Neural progenitor cell (in vitro differentiated cells): ENCODE data around the gene EFL1. TPM values are rescaled to one million over a fixed set of nuclear protein-coding genes. Genes with fewer than 3 reads are reported as not detected.
A peak's percentile ranks its signal among the peaks of the same experiment; 100 is the strongest.

Experiments used
- DNase-seq: peaks from one replicate; pipeline ENCODE4 v3.0.0-alpha.2; 2016; ENCODE audit warnings: low spot score
- H2AFZ ChIP-seq: fragments of 200-600 bp; sonication (generic); replicated peaks from 2 replicates; pipeline ENCODE4 v1.6.1; 2016; ENCODE audit warnings: antibody characterized with exemption
- H3F3A ChIP-seq: fragments of 200-600 bp; sonication (generic); 2 replicates; pipeline ENCODE4 v1.6.1; 2016; ENCODE audit warnings: antibody characterized with exemption, low read depth
- H3K27ac ChIP-seq: fragments of 200-600 bp; sonication (generic); 2 replicates; pipeline ENCODE4 v1.5.1; 2016; ENCODE audit warnings: mild to moderate bottlenecking
- H3K27me3 ChIP-seq: fragments of 200-600 bp; sonication (generic); 2 replicates; pipeline ENCODE4 v1.6.1; 2016; ENCODE audit warnings: mild to moderate bottlenecking, moderate library complexity
- H3K36me3 ChIP-seq: fragments of 200-600 bp; sonication (generic); 2 replicates; pipeline ENCODE4 v1.5.1; 2016
- H3K4me1 ChIP-seq: fragments of 200-600 bp; sonication (generic); 2 replicates; pipeline ENCODE4 v1.6.1; 2016; ENCODE audit warnings: mixed run types
- H3K4me2 ChIP-seq: fragments of 200-600 bp; sonication (generic); 2 replicates; pipeline ENCODE4 v1.6.1; 2016
- H3K4me3 ChIP-seq: fragments of 200-600 bp; sonication (generic); 2 replicates; pipeline ENCODE4 v1.5.1; 2016
- H3K79me2 ChIP-seq: fragments of 200-600 bp; sonication (generic); 2 replicates; pipeline ENCODE4 v1.6.1; 2016; ENCODE audit warnings: low read depth
- H3K9ac ChIP-seq: fragments of 200-600 bp; sonication (generic); 2 replicates; pipeline ENCODE4 v1.6.1; 2016
- H3K9me3 ChIP-seq: fragments of 200-600 bp; sonication (generic); 2 replicates; pipeline ENCODE4 v1.5.1; 2016; ENCODE audit warnings: low read depth
- H4K20me1 ChIP-seq: fragments of 200-600 bp; sonication (generic); 2 replicates; pipeline ENCODE4 v1.6.1; 2016; ENCODE audit warnings: low read depth
- H3K27ac Mint-ChIP-seq: 3 replicates; pipeline ENCODE4 v1.8.0; 2021; ENCODE audit warnings: mixed read lengths
- H3K27me3 Mint-ChIP-seq: 2 replicates; pipeline ENCODE4 v1.8.0; 2022; ENCODE audit warnings: low read depth, mild to moderate bottlenecking, inconsistent platforms, moderate library complexity, mixed read lengths; ENCODE audit not compliant: insufficient read depth
- H3K36me3 Mint-ChIP-seq: 3 replicates; pipeline ENCODE4 v1.8.0; 2021; ENCODE audit warnings: mixed read lengths
- H3K4me1 Mint-ChIP-seq: 3 replicates; pipeline ENCODE4 v1.8.0; 2021; ENCODE audit warnings: mixed read lengths
- H3K4me3 Mint-ChIP-seq: 3 replicates; pipeline ENCODE4 v1.8.0; 2021; ENCODE audit warnings: mild to moderate bottlenecking, moderate library complexity, mixed read lengths
- H3K9me3 Mint-ChIP-seq: 3 replicates; pipeline ENCODE4 v1.8.0; 2020; ENCODE audit warnings: mixed read lengths
- CTCF ChIP-seq: fragments of 200-600 bp; sonication (generic); IDR thresholded peaks from 2 replicates; pipeline ENCODE4 v1.5.1; 2017; ENCODE audit warnings: antibody characterized with exemption, mild to moderate bottlenecking
- EZH2 ChIP-seq: fragments of 200-600 bp; sonication (generic); IDR thresholded peaks from 2 replicates; pipeline ENCODE4 v1.6.1; 2017; ENCODE audit warnings: antibody characterized with exemption, mild to moderate bottlenecking, moderate library complexity
- EZH2phosphoT487 ChIP-seq: fragments of 200-600 bp; sonication (generic); IDR thresholded peaks from 2 replicates; pipeline ENCODE4 v1.6.1; 2017; ENCODE audit warnings: antibody characterized with exemption
- total RNA-seq: library from RNA; depleted of rRNA; stranded (reverse); fragments of >200 nt; gene quantifications from 2 replicates; pipeline ENCODE4 v1.2.3, GENCODE V29; 2015; ENCODE audit warnings: low replicate concordance

The EFL1 gene
- total RNA-seq, 1 donor from 2014 or later = 42.4 TPM

GRCh38 chr15:82113106-82113715 lies 149.3 kb downstream of the EFL1 start:
- H4K20me1 ChIP-seq = no peaks in the 10 kb centered on the region
- no peaks in the 10 kb centered on the region for H3K27me3 ChIP-seq
- no peaks in the 10 kb centered on the region for H3K4me1 ChIP-seq
- no peak overlapping the region for H3K4me2 ChIP-seq
- Mint-ChIP-seq H3K27ac (peak overlapping the region; percentile 74), H3K4me3 (no peak overlapping the region), H3K4me1 (peaks cover 3% of the 10 kb centered on the region), H3K27me3 (peaks cover 7% of the 10 kb centered on the region), H3K9me3 (peaks cover 6% of the 10 kb centered on the region), H3K36me3 (peaks cover 5% of the 10 kb centered on the region)
- no peaks in the 10 kb centered on the region for H3K79me2 ChIP-seq
- TF ChIP-seq EZH2 = no peak
- no peak for TF ChIP-seq EZH2phosphoT487
- no peak for TF ChIP-seq CTCF
- no peaks in the 10 kb centered on the region for H3F3A ChIP-seq
- no peak overlapping the region for H3K27ac ChIP-seq
- no peaks in the 10 kb centered on the region for H3K36me3 ChIP-seq
- no peak overlapping the region for H2AFZ ChIP-seq
- H3K9ac ChIP-seq = no peak overlapping the region
- no peak overlapping the region for H3K4me3 ChIP-seq
- DNase-seq = no peak
- H3K9me3 ChIP-seq = no peaks in the 10 kb centered on the region

GRCh38 chr15:82111918-82112317 lies 150.6 kb downstream of the EFL1 start:
- peaks cover 7% of the 10 kb centered on the region for H3K27me3 Mint-ChIP-seq
- H3K9me3 Mint-ChIP-seq = peaks cover 6% of the 10 kb centered on the region
- Histone ChIP-seq H3K79me2 (no peaks in the 10 kb centered on the region), H3K4me1 (no peaks in the 10 kb centered on the region), H3K9me3 (no peaks in the 10 kb centered on the region), H3K4me3 (no peak overlapping the region), H3K27me3 (no peaks in the 10 kb centered on the region), H3K27ac (no peak overlapping the region), H4K20me1 (no peaks in the 10 kb centered on the region), H2AFZ (no peak overlapping the region), H3K36me3 (no peaks in the 10 kb centered on the region), H3K9ac (no peak overlapping the region), H3F3A (no peaks in the 10 kb centered on the region), H3K4me2 (no peak overlapping the region)
- peak overlapping the region; percentile 22 for H3K27ac Mint-ChIP-seq
- DNase-seq = no peak
- no peak overlapping the region for H3K4me3 Mint-ChIP-seq
- H3K4me1 Mint-ChIP-seq = peaks cover 3% of the 10 kb centered on the region
- no peak for TF ChIP-seq CTCF
- TF ChIP-seq EZH2phosphoT487 = no peak
- TF ChIP-seq EZH2 = no peak
- H3K36me3 Mint-ChIP-seq = no peaks in the 10 kb centered on the region

- Histone ChIP-seq H3K27me3 (no peaks in the 10 kb centered on the region), H4K20me1 (no peaks in the 10 kb centered on the region), H3K36me3 (no peaks in the 10 kb centered on the region), H3K4me1 (no peaks in the 10 kb centered on the region), H3K27ac (no peak overlapping the region), H3K4me2 (no peak overlapping the region), H3K9me3 (no peaks in the 10 kb centered on the region), H3K9ac (no peak overlapping the region), H3K79me2 (no peaks in the 10 kb centered on the region), H3F3A (no peaks in the 10 kb centered on the region), H2AFZ (no peak overlapping the region), H3K4me3 (no peak overlapping the region)
- peaks cover 6% of the 10 kb centered on the region for H3K9me3 Mint-ChIP-seq
- DNase-seq = no peak
- no peak overlapping the region for H3K27ac Mint-ChIP-seq
- peaks cover 3% of the 10 kb centered on the region for H3K4me1 Mint-ChIP-seq
- no peaks in the 10 kb centered on the region for H3K36me3 Mint-ChIP-seq
- peaks cover 7% of the 10 kb centered on the region for H3K27me3 Mint-ChIP-seq
- TF ChIP-seq EZH2phosphoT487 = no peak
- TF ChIP-seq EZH2 = no peak
- TF ChIP-seq CTCF = no peak
- no peak overlapping the region for H3K4me3 Mint-ChIP-seq
These were observed 152.4 kb downstream of the EFL1 start for GRCh38 chr15:82110144-82110543.
